Measurements from ENCODE around the gene SKI.

GRCh38 chr1:2269193-2269921, 41.2 kb downstream of the SKI start:
- no peak for TF ChIP-seq CTCF (IDR thresholded peaks at IDR 0.05)
- no peak for TF ChIP-seq POLR2A (IDR thresholded peaks at IDR 0.05)
- TF ChIP-seq EP300 (IDR thresholded peaks at IDR 0.05): no peak
